ENCODE data around the gene HYAL1.

HYAL1 gene

DNA sequence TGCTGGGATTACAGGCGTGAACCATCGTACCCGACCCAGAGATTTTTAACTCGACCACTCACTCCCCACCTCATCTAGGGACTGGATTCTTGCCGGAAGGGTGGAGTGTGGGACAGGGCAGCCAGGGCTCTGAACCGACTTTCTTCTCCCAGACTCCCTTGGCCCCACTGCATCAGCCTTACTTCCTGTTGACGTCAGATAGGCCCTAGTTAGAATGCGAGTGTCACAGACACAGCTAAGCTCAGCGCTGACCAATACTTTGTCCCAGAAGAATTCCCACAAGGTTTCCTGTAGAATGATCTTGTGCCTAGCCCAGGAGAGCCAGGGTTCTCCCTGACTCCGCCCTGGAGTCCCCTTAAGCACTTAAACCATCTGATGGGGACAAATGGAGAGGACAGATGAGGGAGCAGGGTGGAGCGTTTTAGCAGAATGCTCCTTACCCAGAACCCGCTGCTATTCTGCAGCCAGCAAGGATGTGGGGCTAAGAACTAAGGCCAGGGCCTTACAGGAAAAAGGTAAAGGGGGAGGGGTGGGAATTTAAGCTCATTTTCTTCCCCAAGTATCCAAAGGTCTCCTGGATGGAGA is 30.5 kb upstream of the HYAL1 start:
- DNase-seq = no peak

DNA sequence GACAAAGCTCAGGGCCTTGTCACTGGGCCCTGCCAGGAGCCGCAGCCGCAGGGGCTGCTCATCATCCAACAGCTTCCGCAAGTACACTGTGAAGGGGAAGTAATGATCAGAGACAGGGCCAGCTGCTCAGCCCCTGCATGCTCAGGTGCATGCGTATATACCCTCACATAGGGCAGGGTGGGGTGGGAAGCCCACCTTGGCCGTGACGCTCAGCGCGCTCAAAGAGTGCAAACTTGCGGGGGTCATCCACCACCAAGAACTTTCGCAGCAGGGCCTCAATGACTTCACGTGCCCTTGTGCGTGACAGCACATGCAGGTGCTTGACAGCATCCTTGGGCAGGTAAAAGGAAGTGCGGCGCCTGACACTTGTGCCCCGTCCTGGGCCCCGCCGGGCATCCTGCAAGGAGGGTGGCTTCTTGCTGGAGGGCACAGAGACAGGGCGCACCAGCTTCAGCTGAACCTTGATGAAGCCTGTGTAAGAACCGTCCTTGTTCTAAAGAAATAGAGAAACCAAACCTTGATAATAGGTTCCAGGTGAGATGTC is 28.1 kb upstream of the HYAL1 start:
- DNase-seq = no peak

GRCh38 chr3:50330330-50330729 is 27.0 kb upstream of the HYAL1 start:
- DNase-seq = no peak

- peak; percentile 97 for DNase-seq
These were observed 24.7 kb upstream of the HYAL1 start, which contains the start of gene TUSC2 for GRCh38 chr3:50327943-50328691. TSS of gene TUSC2 (minus strand) at chr3:50328223. CDS start at chr3:50328099, 124 bp downstream.

- DNase-seq = no peak
These were observed 23.8 kb upstream of the HYAL1 start for GRCh38 chr3:50327129-50327528.

- no peak for DNase-seq
These were observed 22.8 kb upstream of the HYAL1 start for GRCh38 chr3:50326182-50326541.

GRCh38 chr3:50325497-50326181 is 22.3 kb upstream of the HYAL1 start:
- no peak for DNase-seq

- DNase-seq = no peak
These were observed 21.7 kb upstream of the HYAL1 start for GRCh38 chr3:50325113-50325480.

DNA sequence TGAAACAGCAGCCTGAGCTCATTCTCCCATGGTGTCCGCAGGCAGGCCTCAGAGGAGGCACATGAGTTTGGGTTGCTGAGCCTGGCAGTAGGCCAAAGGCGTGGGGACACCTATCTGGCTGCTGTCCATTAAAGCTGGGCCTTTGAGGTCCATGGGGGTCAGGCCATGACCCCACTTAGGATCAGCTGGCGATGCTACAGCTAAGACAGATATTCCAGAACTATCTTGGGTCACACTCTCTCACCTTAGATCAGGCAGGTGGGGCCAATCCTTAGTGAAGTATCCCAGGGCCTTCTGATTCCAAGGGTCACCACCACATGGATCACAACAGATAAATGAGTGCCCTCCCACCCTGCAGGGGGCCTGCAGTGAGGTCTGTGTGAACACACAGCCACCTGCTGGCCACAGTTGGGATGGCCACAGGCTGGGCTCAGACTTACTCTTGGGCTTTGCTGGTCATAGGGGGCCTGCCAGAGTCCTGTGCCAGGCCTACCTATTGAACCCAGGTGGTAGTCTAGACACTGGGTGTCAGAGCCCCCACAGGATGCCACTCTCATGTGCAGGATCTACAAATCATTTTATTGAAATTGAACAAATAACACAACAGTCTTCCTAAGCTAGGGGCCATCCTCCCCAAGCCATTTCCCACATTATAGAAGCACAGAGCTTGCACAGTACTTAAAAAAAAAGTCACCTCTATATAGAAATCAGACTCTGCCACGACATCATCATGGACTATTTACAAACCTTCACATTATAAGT is 21.2 kb upstream of the HYAL1 start:
- DNase-seq = peak; percentile 73

- DNase-seq = no peak
These were observed 20.3 kb upstream of the HYAL1 start for GRCh38 chr3:50323614-50324199.

DNA sequence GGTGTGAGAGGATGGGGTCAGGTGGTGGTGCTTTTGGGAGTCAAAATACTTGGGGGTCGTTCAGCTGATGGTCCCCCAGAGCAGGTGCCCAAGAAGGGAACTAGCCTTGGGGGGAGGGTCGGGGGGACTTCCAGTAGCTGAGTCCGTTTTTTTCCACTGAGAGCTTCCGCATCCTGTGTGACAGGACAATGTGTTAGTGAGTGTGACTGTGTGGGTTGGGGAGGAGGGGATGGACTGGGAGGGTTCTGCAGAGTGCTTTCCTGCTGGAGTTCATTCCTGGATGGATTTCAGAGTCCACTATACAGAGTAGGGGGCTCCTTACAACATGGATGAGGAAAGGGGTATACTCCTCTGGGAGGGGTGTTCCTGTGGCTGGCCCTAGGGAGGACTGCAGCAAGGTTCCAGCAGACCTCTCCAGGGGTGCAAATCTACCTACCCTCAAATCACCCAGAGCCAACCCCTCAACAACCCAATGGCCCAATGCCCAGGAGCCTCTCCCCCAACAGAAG is 19.8 kb upstream of the HYAL1 start:
- DNase-seq = no peak

- DNase-seq = no peak
These were observed 19.2 kb upstream of the HYAL1 start, which contains the start of gene HYAL2 for GRCh38 chr3:50322386-50323091. TSS of gene HYAL2 (minus strand) at chr3:50322745. CDS start at chr3:50320489, 2,256 bp downstream.

GRCh38 chr3:50322115-50322385 is 18.7 kb upstream of the HYAL1 start:
- no peak for DNase-seq

DNA sequence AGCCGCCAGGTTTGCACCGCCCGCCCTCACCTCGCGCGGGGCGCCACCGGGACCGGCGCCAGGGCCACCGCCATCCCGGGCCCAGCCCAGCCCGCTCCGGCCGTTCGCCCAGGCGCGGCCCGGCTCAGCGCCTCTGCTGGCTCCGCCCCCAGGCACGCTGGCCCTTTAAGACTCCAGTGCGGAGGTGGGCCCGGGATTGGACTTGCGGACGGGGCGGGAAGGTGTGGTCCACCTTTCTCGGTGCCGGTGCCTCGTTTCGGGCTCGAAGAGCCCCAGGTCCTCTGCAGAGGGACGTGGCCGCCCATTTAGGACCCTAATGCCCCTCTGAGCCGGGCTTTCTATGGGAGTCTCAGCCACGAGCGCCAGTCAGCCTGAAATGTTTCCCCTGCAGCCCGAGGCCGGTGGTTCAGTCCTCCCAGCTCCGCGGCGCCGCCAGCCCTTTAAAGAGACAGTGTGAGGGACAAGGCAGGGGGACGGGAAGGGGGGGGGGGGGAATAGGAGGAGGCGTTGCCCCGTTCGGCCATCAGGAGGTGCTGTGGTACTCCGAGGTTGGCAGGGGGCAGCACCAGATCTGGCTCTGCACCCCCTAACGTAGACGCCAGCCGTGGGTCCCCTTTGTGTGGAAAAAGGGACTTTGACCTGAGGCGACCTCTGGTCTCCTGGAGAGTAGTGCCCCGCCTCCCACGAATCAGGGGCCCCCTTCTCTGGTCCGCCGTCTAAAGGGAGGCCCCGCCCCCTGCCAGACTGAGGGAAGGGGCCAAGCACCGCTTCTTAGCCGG is 18.2 kb upstream of the HYAL1 start:
- peak; percentile 87 for DNase-seq

GRCh38 chr3:50320853-50321335 is 17.5 kb upstream of the HYAL1 start:
- DNase-seq = peak; percentile 69

GRCh38 chr3:50319894-50320625 is 16.7 kb upstream of the HYAL1 start:
- DNase-seq = no peak

- DNase-seq = no peak
These were observed 16.0 kb upstream of the HYAL1 start for GRCh38 chr3:50319181-50319893.

- DNase-seq = no peak
These were observed 15.2 kb upstream of the HYAL1 start for GRCh38 chr3:50318615-50319014.

- no peak for DNase-seq
These were observed 14.8 kb upstream of the HYAL1 start for GRCh38 chr3:50318163-50318562.

- no peak for DNase-seq
These were observed 13.9 kb upstream of the HYAL1 start for GRCh38 chr3:50317300-50317699.
